Gastroesophageal sphincter (tissue), 2 donors: ENCODE data around the gene ZBTB43.

ENCODE experiments used
- EP300 ChIP-seq: sonication (generic); formaldehyde crosslinking; IDR thresholded peaks from one replicate; pipeline ENCODE4 v1.6.1; 2017; ENCODE audit warnings: antibody characterized with exemption, mild to moderate bottlenecking
- POLR2A ChIP-seq, 2 donors: fragments of 450-650 bp; IDR thresholded peaks; one replicate each; pipeline ENCODE4 v1.6.1; 2017; ENCODE audit warnings: antibody characterized with exemption in 2 of 2, mild to moderate bottlenecking in 2 of 2, moderate library complexity in 1 of 2

DNA sequence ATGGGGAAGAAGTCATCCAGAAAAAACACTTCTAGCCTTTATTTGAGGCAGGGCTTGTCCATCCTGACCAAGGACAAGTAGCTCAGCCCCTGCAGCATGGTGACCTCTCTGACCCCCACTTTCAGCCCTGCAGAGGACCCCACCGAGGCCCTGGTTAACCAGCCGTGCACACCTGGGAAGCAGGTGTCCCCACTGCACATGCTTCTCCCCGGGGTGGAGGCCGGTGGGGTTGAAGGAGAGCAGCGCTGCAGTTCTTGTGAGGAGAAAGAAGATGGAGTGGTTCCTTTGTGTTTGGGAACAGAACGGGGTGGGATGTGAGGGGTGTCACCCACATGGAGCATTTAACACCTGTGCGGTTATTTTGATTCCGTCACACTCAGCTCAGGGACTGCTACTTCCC lies 34.5 kb downstream of the ZBTB43 start:
- TF ChIP-seq POLR2A (IDR thresholded peaks at IDR 0.05) (no peak), EP300 (no peak)
